Ishikawa (cell line): Measurements from ENCODE around the gene COL24A1.

Source experiments
- CEBPB ChIP-seq: IDR thresholded peaks from 2 replicates; pipeline ENCODE4 v1.6.1; 2012
- CREB1 ChIP-seq: IDR thresholded peaks from 2 replicates; pipeline ENCODE4 v1.6.1; 2012; ENCODE audit warnings: low read depth
- EGR1 ChIP-seq: IDR thresholded peaks from 2 replicates; pipeline ENCODE4 v1.6.1; 2012
- EP300 ChIP-seq: IDR thresholded peaks from 2 replicates; pipeline ENCODE4 v1.6.1; 2012; ENCODE audit warnings: borderline replicate concordance
- FOXM1 ChIP-seq: IDR thresholded peaks from 2 replicates; pipeline ENCODE4 v1.6.1; 2012; ENCODE audit warnings: low read depth, borderline replicate concordance
- MAX ChIP-seq: IDR thresholded peaks from 2 replicates; pipeline ENCODE4 v1.6.1; 2012
- NFIC ChIP-seq: IDR thresholded peaks from 2 replicates; pipeline ENCODE4 v1.6.1; 2012
- RAD21 ChIP-seq: IDR thresholded peaks from 2 replicates; pipeline ENCODE4 v1.6.1; 2012; ENCODE audit warnings: low read depth
- REST ChIP-seq: IDR thresholded peaks from 2 replicates; pipeline ENCODE4 v1.6.1; 2012; ENCODE audit warnings: low read depth, mild to moderate bottlenecking
- TAF1 ChIP-seq: IDR thresholded peaks from 2 replicates; pipeline ENCODE4 v1.6.1; 2012; ENCODE audit warnings: low read depth, mild to moderate bottlenecking
- TCF12 ChIP-seq: IDR thresholded peaks from 2 replicates; pipeline ENCODE4 v1.6.1; 2012; ENCODE audit warnings: low read depth
- TEAD4 ChIP-seq: IDR thresholded peaks from 2 replicates; pipeline ENCODE4 v1.6.1; 2012
- USF1 ChIP-seq: IDR thresholded peaks from 2 replicates; pipeline ENCODE4 v1.6.1; 2012
- YY1 ChIP-seq: IDR thresholded peaks from 2 replicates; pipeline ENCODE4 v1.6.1; 2012; ENCODE audit warnings: low read depth
- ZBTB7A ChIP-seq: IDR thresholded peaks from 2 replicates; pipeline ENCODE4 v1.6.1; 2012; ENCODE audit warnings: low read depth

COL24A1 gene

GRCh38 chr1:85830837-85831236 is 325.7 kb downstream of the COL24A1 start:
- TF ChIP-seq CREB1 (no peak), EGR1 (no peak), CEBPB (no peak), RAD21 (no peak), ZBTB7A (no peak), REST (no peak), MAX (no peak), YY1 (no peak)

GRCh38 chr1:85824066-85824840 is 332.3 kb downstream of the COL24A1 start:
- no peak for TF ChIP-seq EGR1
- no peak for TF ChIP-seq ZBTB7A
- no peak for TF ChIP-seq TEAD4
- no peak for TF ChIP-seq CREB1
- no peak for TF ChIP-seq TCF12
- no peak for TF ChIP-seq RAD21
- no peak for TF ChIP-seq REST
- TF ChIP-seq YY1: no peak
- no peak for TF ChIP-seq MAX
- no peak for TF ChIP-seq NFIC
- TF ChIP-seq TAF1: no peak
- no peak for TF ChIP-seq EP300
- TF ChIP-seq FOXM1: no peak

- no peak for TF ChIP-seq RAD21
These were observed 333.9 kb downstream of the COL24A1 start for GRCh38 chr1:85822696-85823095.

- TF ChIP-seq YY1 (no peak), ZBTB7A (no peak), USF1 (no peak), EP300 (no peak), CREB1 (no peak), CEBPB (no peak), TAF1 (no peak), EGR1 (no peak), TEAD4 (no peak), NFIC (no peak), MAX (no peak), FOXM1 (no peak), TCF12 (no peak), REST (no peak), RAD21 (no peak)
These were observed 338.2 kb downstream of the COL24A1 start for GRCh38 chr1:85818371-85818770.

GRCh38 chr1:85816606-85817005 is 340.0 kb downstream of the COL24A1 start:
- TF ChIP-seq NFIC (no peak), CREB1 (no peak), USF1 (no peak), EGR1 (no peak), TCF12 (no peak), TEAD4 (no peak), MAX (no peak), ZBTB7A (no peak), YY1 (no peak), EP300 (no peak), FOXM1 (no peak), TAF1 (no peak), RAD21 (no peak), CEBPB (no peak), REST (no peak)
